HepG2 (cell line): ENCODE measurements around the gene SCMH1. TPM values are rescaled to one million over a fixed set of nuclear protein-coding genes. Genes with fewer than 3 reads are reported as not detected.
"Not testable (repeated sequence)": the region's sequence is repeated elsewhere in the genome, so short reads cannot be mapped to it uniquely, and the experiment has no call there.

Experiments used
- ATAC-seq: fragments of 200-7000 bp; cut with Tn5 transposase; 3 replicates; pipeline ENCODE4 v1.9.1; 2020; ENCODE audit warnings: mild to moderate bottlenecking, moderate library complexity
- BruUV-seq: library from RNA; stranded (reverse); fragments of 400-500 nt; replicated peaks from 2 replicates; lab custom pipeline; 2021; lab: Mats Ljungman, UMichigan
- CTCF ChIA-PET: fragments of 300-600 bp; formaldehyde crosslinking; extraction: SDS; loops from one replicate; lab custom pipeline; 2021; ENCODE audit warnings: low total read pairs, inconsistent platforms, low intra/inter-chr PET ratio; lab: Yijun Ruan, JAX
- POLR2A ChIA-PET: fragments of 350-600 bp; sonication (Branson Sonifier 250); formaldehyde crosslinking; loops from one replicate; lab custom pipeline; 2020; ENCODE audit warnings: antibody characterized with exemption, inconsistent platforms; lab: Yijun Ruan, JAX
- DNase-seq: peaks from one replicate; pipeline ENCODE4 v3.0.0-alpha.2; 2015; ENCODE audit warnings: low spot score
- FAIRE-seq: peaks from 3 replicates; lab custom pipeline; 2011; peaks lifted over from hg19 to GRCh38; lab: Jason Lieb, UNC
- H2AFZ ChIP-seq: one replicate; pipeline ENCODE4 v1.6.1; 2011; ENCODE audit warnings: low read length, inconsistent platforms
- H3K27ac ChIP-seq: fragments of 300-600 bp; 3 replicates; pipeline ENCODE4 v1.8.0; 2011; ENCODE audit warnings: mixed run types, mild to moderate bottlenecking, mixed read lengths, low read length, inconsistent platforms; ENCODE audit not compliant: insufficient read depth; ENCODE audit errors: extremely low read length
- H3K27me3 ChIP-seq, 2 experiments: fragments of 200-600 bp in 1 of 2; 2 replicates in 1 of 2; 3 replicates in 1 of 2; pipeline versions ENCODE4 v1.6.0 to v1.8.0; 2011; ENCODE audit warnings: low read length in 2 of 2, mild to moderate bottlenecking in 2 of 2, moderate library complexity in 2 of 2, inconsistent platforms in 1 of 2; ENCODE audit not compliant: insufficient read depth in 2 of 2, control insufficient read depth in 1 of 2
- H3K36me3 ChIP-seq, 2 experiments: fragments of 200-600 bp in 1 of 2; replicated peaks in 1 of 2; 2 replicates in 1 of 2; 3 replicates in 1 of 2; pipeline versions ENCODE4 v1.5.1 to v1.8.0; 2011; ENCODE audit warnings: low read length in 2 of 2, inconsistent platforms in 1 of 2; ENCODE audit not compliant: insufficient read depth in 2 of 2, control insufficient read depth in 1 of 2
- H3K4me1 ChIP-seq: 2 replicates; pipeline ENCODE4 v1.5.1; 2012; ENCODE audit warnings: low read length, inconsistent platforms; ENCODE audit not compliant: insufficient read depth
- H3K4me2 ChIP-seq: 2 replicates; pipeline ENCODE4 v1.6.0; 2011; ENCODE audit warnings: low read depth, low read length, inconsistent platforms
- H3K4me3 ChIP-seq, 3 experiments: fragments of 200-600 bp in 1 of 3; sonication (generic), shearing (Covaris generic) in 1 of 3; replicated peaks in 1 of 3; 2 replicates each; pipeline ENCODE4 v1.5.1; 2011 to 2016; ENCODE audit warnings: low read length in 3 of 3, inconsistent platforms in 2 of 3, low read depth in 2 of 3, mild to moderate bottlenecking in 2 of 3, control low read depth in 1 of 3, mixed read lengths in 1 of 3; ENCODE audit not compliant: insufficient read depth in 1 of 3
- H3K79me2 ChIP-seq: one replicate; pipeline ENCODE4 v1.6.1; 2011; ENCODE audit warnings: low read length, inconsistent platforms; ENCODE audit not compliant: insufficient read depth
- H3K9ac ChIP-seq: 2 replicates; pipeline ENCODE4 v1.6.0; 2011; ENCODE audit warnings: mild to moderate bottlenecking, low read depth, low read length, inconsistent platforms; ENCODE audit not compliant: insufficient read depth
- H3K9me3 ChIP-seq: 2 replicates; pipeline ENCODE4 v1.5.1; 2012; ENCODE audit warnings: mild to moderate bottlenecking, low read length
- H4K20me1 ChIP-seq: 2 replicates; pipeline ENCODE4 v1.6.0; 2011; ENCODE audit warnings: inconsistent platforms, mild to moderate bottlenecking, low read length, moderate library complexity; ENCODE audit not compliant: insufficient read depth
- SMAD3 ChIP-seq: sonication (generic); formaldehyde crosslinking; IDR thresholded peaks from 2 replicates; pipeline ENCODE4 v1.4.0; 2020; ENCODE audit warnings: missing genetic modification reagents
- SMYD3 ChIP-seq: sonication (generic); formaldehyde crosslinking; IDR thresholded peaks from 2 replicates; pipeline ENCODE4 v1.8.1; 2023; ENCODE audit warnings: mild to moderate bottlenecking, missing genetic modification reagents
- WGBS: methylation state at CpG from one replicate; pipeline ENCODE4 v1.1.6; 2017; ENCODE audit warnings: low lambda C conversion rate; 5-methylcytosine and 5-hydroxymethylcytosine counted together
- in situ Hi-C: cut with HindIII; loops from 2 replicates; pipeline ENCODE4 v1.10.0; 2017; ENCODE audit warnings: low pct_unique_long_range_greater_than_20kb; ENCODE audit not compliant: extremely low pct_ligation_motif_present
- intact Hi-C: fragments of 100-400 bp; cut with micrococcal nuclease; formaldehyde crosslinking; loops from one replicate; pipeline ENCODE4 v1.10.0; 2022; ENCODE audit not compliant: unreplicated experiment
- polyA plus RNA-seq, 8 experiments: library from polyadenylated mRNA; depleted of rRNA in 3 of 8; stranded (reverse) in 7 of 8; unstranded in 1 of 8; fragments of >200 nt; fragmentation: Illumina TruSeq in 4 of 8; extraction: Trizol in 4 of 8; gene quantifications; 2 replicates each; pipeline versions ENCODE4 v1.2.1 to v1.2.3, GENCODE V29; 2011 to 2016; ENCODE audit warnings: low read depth in 4 of 8, missing spikeins in 1 of 8, mixed read lengths in 1 of 8; ENCODE audit not compliant: insufficient read depth in 1 of 8
- total RNA-seq, 5 experiments: library from RNA; depleted of rRNA; stranded (reverse); fragments of >200 nt; fragmentation: Illumina TruSeq; extraction: Trizol; gene quantifications; 2 replicates each; pipeline ENCODE4 v1.2.3, GENCODE V29; 2016; ENCODE audit warnings: low read depth in 1 of 5
- TF ChIP-seq, protein P1 (sequence below): sonication (generic); formaldehyde crosslinking; IDR thresholded peaks from 2 replicates; pipeline ENCODE4 v1.9.0; 2021; ENCODE audit warnings: missing genetic modification reagents, mild to moderate bottlenecking, borderline replicate concordance

Gene SCMH1
- total and polyA plus RNA-seq, 2 of the 13 experiments (the other 11 are each of a cell fraction or from before 2014, with no cell fraction given): 41.8 to 52.6 TPM

DNA sequence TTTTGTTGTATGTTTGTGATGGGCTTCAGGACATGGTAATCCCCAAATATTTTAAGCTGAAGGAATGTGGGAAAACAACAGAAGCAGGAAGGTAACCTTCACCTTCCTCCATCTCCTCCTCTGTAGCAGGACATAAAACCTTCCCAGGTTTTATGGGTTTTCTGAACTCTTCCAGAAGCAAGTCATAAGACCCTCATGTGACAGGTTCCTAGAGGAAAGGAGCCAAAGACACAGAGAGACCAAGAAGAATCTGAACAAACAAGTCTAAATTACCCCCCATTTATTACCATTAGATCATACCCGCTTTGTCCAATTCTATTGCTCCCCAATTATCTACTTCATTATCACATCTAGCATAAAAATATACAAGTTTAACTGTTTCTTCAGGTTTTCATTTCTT is 28.8 kb downstream of the SCMH1 start (continued):
- TF ChIP-seq, protein P1, sequence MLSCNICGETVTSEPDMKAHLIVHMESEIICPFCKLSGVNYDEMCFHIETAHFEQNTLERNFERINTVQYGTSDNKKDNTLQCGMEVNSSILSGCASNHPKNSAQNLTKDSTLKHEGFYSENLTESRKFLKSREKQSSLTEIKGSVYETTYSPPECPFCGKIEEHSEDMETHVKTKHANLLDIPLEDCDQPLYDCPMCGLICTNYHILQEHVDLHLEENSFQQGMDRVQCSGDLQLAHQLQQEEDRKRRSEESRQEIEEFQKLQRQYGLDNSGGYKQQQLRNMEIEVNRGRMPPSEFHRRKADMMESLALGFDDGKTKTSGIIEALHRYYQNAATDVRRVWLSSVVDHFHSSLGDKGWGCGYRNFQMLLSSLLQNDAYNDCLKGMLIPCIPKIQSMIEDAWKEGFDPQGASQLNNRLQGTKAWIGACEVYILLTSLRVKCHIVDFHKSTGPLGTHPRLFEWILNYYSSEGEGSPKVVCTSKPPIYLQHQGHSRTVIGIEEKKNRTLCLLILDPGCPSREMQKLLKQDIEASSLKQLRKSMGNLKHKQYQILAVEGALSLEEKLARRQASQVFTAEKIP (CRISPR knock-in tag): no peak
- TF ChIP-seq SMAD3 (CRISPR knock-in tag) (no peak), SMYD3 (no peak)

DNA sequence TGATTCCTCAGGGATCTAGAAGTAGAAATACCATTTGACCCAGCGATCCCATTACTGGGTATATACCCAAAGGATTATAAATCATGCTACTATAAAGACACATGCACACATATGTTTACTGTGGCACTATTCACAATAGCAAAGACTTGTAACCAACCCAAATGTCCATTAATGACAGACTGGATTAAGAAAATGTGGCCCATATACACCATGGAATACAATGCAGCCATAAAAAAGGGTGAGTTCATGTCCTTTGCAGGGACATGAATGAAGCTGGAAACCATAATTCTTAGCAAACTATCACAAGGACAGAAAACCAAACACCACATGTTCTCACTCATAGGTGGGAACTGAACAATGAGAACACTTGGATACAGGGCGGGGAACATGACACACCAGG is 30.5 kb downstream of the SCMH1 start:
- intact Hi-C loops, H3K4me2 ChIP-seq: not testable (repeated sequence)

GRCh38 chr1:41207053-41207452 is 35.1 kb downstream of the SCMH1 start:
- POLR2A ChIA-PET, H3K27me3 ChIP-seq, H3K27ac ChIP-seq, H3K9ac ChIP-seq, intact Hi-C loops, H3K4me3 ChIP-seq, H3K4me1 ChIP-seq, H3K9me3 ChIP-seq, H3K36me3 ChIP-seq, ATAC-seq, in situ Hi-C loops, DNase-seq, BruUV-seq, CTCF ChIA-PET, H4K20me1 ChIP-seq, H2AFZ ChIP-seq, H3K4me2 ChIP-seq, FAIRE-seq: not testable (repeated sequence)
- H3K79me2 ChIP-seq: peaks cover 21% of the 10 kb centered on the region
- 96% methylated on average over 2 of the region's 2 CpGs for WGBS

More for the DNA sequence above, 30.5 kb downstream of the SCMH1 start:
- peaks cover 26% of the 10 kb centered on the region for H3K79me2 ChIP-seq
- WGBS: 100% methylated on average over 2 of the region's 2 CpGs
- in situ Hi-C loops, H3K27ac ChIP-seq, H3K27me3 ChIP-seq, DNase-seq, POLR2A ChIA-PET, H3K9ac ChIP-seq, H3K4me1 ChIP-seq, H3K36me3 ChIP-seq, FAIRE-seq, CTCF ChIA-PET, H4K20me1 ChIP-seq, H3K9me3 ChIP-seq, H2AFZ ChIP-seq, ATAC-seq, H3K4me3 ChIP-seq, BruUV-seq: not testable (repeated sequence)
